A549 treated with ZK216348 at 1 μM for 4 hours (cell line): ENCODE measurements around the gene UGT1A1. TPM values are rescaled to one million over a fixed set of nuclear protein-coding genes. Genes with fewer than 3 reads are reported as not detected.

Source experiments
- total RNA-seq: library from RNA; stranded (reverse); fragments of 200-300 nt; extraction: Qiagen RNA extraction; gene quantifications from 5 replicates; pipeline ENCODE4 v1.2.3, GENCODE V29; 2022; ENCODE audit warnings: low read depth

UGT1A1 gene
- total RNA-seq: 0.37 to 1.1 TPM (median 0.92 TPM) in 5 replicates

GRCh38 chr2:233760043-233760442 is at the start of gene UGT1A1:
Gene UGT1A1 (plus strand): TSS chr2:233760270. CDS start chr2:233760288, 18 bp downstream.

GRCh38 chr2:233712611-233713261 is 47.3 kb upstream of the UGT1A1 start, which contains the start of gene UGT1A5:
Gene UGT1A5 (plus strand): TSS chr2:233712907. CDS start chr2:233712992, 85 bp downstream.

GRCh38 chr2:233718552-233718951 is 41.5 kb upstream of the UGT1A1 start, which contains the start of gene UGT1A4:
Gene UGT1A4 (plus strand): TSS chr2:233718736. CDS start chr2:233718821, 85 bp downstream.

GRCh38 chr2:233728723-233729301 is 31.3 kb upstream of the UGT1A1 start, which contains the start of gene UGT1A3:
Gene UGT1A3 (plus strand): TSS chr2:233729042. CDS start chr2:233729127, 85 bp downstream.

GRCh38 chr2:233778030-233778429 is 18.0 kb downstream of the UGT1A1 start, which contains the start of gene MROH2A:
Gene MROH2A (plus strand): TSS chr2:233778330. CDS start chr2:233779359, 1,029 bp downstream.

Other genes with a start within 250 kb of the UGT1A1 start
- gene USP40, start 193.5 kb upstream of the UGT1A1 start, total RNA-seq: 20.0 to 27.4 TPM (median 25.1 TPM) in 5 replicates
- gene UGT1A8, start 142.6 kb upstream of the UGT1A1 start, total RNA-seq: 0.23 TPM in 1 of 5 replicates, not detected in the others
- gene UGT1A10, start 123.8 kb upstream of the UGT1A1 start, total RNA-seq: 0.18 to 0.52 TPM (median 0.23 TPM) in 3 of 5 replicates, not detected in the others
- 3.7 to 7.2 TPM (median 5.0 TPM) in 5 replicates for gene UGT1A9, start 88.4 kb upstream of the UGT1A1 start, total RNA-seq
- 3.7 to 6.2 TPM (median 4.3 TPM) in 5 replicates for gene UGT1A7, start 78.4 kb upstream of the UGT1A1 start, total RNA-seq
- 0.65 to 1.6 TPM (median 1.0 TPM) in 5 replicates for gene UGT1A6, start 67.4 kb upstream of the UGT1A1 start, total RNA-seq
- not detected in 5 replicates for gene UGT1A5, start 47.4 kb upstream of the UGT1A1 start, total RNA-seq
- not detected in 5 replicates for gene UGT1A4, start 41.5 kb upstream of the UGT1A1 start, total RNA-seq
- 0.12 to 0.19 TPM (median 0.17 TPM) in 3 of 5 replicates, not detected in the others for gene UGT1A3, start 31.2 kb upstream of the UGT1A1 start, total RNA-seq
- gene MROH2A, start 18.1 kb downstream of the UGT1A1 start, total RNA-seq: 0.18 to 0.22 TPM in 2 of 5 replicates, not detected in the others
- gene HJURP, start 94.3 kb downstream of the UGT1A1 start, total RNA-seq: 68.3 to 93.0 TPM (median 68.9 TPM) in 5 replicates
- gene TRPM8, start 157.1 kb downstream of the UGT1A1 start, total RNA-seq: 0.13 to 0.33 TPM in 2 of 5 replicates, not detected in the others